HG03565 (cell line): ENCODE measurements around the gene UAP1L1.

Experiments used
- ATAC-seq: cut with Tn5 transposase; IDR thresholded peaks from one replicate; pipeline ENCODE4 v1.9.1; 2021; ENCODE audit warnings: mild to moderate bottlenecking, moderate library complexity; ENCODE audit not compliant: unreplicated experiment

The UAP1L1 gene

DNA sequence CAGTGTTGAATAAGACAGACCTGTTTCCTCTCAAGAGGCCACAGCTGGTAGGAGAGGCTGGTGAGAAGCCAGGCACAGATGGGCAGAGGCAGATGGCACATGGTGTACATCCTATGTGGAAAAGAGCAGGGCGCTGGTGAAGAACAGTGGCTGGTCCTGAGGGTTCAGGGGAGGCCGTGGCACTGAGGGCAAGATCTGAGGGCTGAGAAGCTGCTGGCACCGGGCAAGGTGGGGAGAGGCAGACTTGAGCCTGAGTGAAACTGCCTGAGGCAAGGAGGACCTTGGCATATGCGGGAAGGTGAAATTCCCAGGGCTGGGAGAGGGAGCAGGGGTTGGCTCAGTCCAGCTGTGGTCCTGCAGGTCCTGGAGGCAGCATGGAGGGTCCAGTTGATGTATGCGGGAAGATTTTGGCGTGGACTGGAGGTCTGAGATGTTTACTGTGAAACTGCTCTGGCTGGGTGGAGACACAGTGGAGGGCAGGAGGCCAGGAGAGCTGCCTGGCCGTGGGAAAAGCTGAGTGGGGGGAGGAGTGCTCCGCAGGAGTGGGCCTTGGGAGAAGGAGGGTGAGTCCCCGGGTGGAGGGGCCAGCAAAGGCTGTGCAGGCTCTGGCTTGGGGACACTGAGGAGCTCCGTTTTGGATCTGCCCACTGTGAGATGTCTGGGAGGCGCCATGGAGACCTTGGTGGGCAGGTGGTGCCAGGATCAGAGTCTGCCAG lies 12.1 kb downstream of the UAP1L1 start:
- no peak for ATAC-seq

DNA sequence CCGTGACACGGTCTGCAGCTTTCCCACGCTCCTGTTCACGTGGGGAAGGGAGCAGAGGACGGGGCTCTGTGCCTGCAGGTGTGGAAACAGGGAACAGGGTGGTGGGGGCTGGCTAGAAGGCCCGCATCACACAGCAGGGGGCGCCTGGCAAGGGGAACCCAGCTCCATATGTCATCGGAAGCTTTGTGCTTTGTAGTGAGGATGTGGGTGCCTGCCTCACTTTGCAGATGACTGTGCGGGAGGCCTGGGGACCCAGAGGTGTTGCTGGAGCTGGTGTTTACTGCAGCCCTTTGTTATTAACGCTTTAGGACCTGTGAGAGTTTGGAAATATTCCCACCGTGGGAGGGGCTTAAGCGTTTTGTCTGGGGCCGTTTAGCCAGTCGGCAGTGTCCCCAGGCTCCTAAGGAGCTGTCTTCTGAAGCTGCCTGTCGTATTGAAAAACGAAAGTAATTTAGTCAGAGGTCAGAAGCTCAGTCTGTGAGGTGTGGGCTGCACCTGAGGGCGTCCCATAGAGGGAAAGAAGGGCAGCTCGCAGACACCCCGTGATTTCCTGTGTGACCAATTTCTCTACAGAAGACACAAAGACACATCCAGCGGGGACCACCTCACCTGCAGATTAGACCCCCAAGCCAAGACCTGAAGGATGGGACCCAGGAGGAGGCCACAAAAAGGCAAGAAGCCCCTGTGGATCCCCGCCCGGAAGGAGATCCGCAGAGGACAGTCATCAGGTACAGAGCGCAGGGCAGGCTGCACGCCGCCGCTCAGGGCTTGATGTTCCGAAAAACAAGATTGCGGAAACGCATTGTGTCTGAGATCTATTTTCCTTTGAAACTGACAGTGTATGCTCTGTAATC lies 18.6 kb downstream of the UAP1L1 start:
- ATAC-seq, result peak; percentile 67

GRCh38 chr9:137096785-137097546 lies 19.6 kb downstream of the UAP1L1 start:
- ATAC-seq, result no peak

DNA sequence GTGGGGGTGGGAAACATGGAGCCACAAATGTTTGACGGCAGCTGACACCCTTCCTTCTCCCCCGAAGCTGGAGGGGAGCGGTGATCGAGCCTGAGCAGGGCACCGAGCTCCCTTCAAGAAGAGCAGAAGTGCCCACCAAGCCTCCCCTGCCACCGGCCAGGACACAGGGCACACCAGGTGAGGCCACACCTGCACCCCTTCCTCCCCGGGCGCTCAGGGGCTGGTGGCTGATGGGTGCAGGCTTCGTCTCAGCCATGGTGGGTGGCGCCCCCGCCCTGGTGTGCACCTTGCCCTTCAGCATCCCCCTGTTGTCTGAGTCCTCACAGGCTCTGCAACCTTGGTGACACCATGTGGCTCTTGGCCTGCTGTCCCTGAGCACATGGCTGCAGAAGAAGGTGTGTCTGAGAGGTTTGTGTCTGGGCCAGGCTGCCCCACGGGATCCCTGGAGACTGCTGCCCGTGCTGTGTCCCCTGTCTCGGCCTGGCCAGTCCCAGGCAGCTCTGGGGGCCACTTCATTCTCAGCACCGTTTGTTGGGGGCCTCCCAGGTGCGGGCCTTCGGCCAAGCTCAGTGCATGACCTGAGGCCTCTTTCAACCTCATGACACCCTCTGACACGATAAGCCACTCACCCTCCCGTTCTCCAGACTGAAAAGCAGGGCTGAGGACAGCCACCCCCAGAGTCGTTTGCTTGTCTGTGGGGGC lies 20.6 kb downstream of the UAP1L1 start:
- ATAC-seq, result no peak

DNA sequence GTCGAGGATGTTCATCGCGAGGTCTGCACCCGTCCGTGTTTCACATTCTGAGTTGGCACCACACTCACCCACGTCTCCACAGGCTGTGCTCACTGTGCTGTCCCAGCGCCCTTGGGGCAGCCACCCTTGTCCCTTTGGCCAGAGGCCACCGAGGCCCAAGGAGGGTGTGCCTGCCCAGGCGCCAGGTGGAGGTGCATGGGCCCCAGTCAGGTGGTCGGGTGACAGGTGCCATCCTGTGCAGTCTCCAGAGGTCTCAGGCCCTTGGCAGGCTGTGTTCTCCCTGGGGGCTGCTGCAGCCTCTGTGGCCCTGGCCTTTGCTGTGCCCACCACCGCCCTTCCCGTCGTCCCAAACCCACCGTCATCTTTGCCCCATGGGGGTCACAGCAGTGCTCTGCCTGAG lies 21.9 kb downstream of the UAP1L1 start:
- ATAC-seq, result no peak

- ATAC-seq, result no peak
Measured at GRCh38 chr9:137103206-137103999, 26.1 kb downstream of the UAP1L1 start.

- ATAC-seq, result no peak
Measured at GRCh38 chr9:137105814-137106661, 28.7 kb downstream of the UAP1L1 start.

DNA sequence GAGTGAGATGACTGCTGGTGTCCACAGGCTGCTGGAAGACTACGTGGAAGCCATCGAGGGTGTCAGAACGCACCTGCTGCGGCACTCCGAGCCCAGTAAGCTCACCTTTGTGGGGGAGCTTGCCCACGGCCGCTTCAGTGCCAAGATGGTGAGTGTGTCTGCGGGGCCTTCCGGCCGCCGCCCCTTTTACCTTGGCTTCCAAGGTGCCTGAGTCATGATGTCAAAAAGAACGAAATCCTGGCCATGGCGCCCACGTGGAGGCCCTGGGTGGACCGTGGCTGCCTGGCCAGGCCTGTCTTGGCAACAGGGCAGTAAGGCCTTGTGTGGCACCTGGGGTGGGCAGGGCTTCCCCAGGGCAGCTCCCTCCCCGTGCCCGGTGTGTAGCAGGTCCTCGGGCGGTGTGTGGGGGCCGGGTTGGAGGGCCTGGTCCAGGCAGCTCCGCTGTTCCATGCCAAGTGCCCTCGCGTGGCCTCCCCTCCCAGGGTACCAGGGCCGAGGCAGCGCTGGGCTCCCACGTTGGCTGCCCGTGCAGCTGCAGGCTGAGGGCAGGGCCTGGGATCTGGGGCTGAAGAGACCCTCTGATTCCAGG lies 29.4 kb downstream of the UAP1L1 start:
- ATAC-seq, result no peak

DNA sequence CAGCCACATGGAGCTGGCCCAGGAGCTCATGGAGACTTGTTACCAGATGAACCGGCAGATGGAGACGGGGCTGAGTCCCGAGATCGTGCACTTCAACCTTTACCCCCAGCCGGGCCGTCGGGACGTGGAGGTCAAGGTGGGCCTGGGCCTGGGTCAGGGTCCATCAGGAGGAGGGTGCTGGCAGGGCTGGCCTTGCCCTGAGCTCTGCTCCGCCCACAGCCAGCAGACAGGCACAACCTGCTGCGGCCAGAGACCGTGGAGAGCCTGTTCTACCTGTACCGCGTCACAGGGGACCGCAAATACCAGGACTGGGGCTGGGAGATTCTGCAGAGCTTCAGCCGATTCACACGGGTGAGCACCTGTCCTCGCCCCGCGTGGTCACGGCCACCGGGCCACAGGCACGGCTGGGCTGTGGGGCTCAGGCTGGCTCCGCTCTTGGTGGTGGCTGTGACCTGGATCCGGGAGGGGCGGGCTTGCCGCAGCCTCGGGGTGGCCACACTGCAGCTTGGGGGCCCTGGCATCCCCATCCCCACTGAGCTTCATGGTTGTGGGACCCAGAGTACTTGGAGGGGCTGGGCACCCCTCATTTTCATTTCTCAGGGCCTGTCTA lies 30.1 kb downstream of the UAP1L1 start:
- no peak for ATAC-seq

GRCh38 chr9:137107982-137108381 lies 30.7 kb downstream of the UAP1L1 start:
- no peak for ATAC-seq

DNA sequence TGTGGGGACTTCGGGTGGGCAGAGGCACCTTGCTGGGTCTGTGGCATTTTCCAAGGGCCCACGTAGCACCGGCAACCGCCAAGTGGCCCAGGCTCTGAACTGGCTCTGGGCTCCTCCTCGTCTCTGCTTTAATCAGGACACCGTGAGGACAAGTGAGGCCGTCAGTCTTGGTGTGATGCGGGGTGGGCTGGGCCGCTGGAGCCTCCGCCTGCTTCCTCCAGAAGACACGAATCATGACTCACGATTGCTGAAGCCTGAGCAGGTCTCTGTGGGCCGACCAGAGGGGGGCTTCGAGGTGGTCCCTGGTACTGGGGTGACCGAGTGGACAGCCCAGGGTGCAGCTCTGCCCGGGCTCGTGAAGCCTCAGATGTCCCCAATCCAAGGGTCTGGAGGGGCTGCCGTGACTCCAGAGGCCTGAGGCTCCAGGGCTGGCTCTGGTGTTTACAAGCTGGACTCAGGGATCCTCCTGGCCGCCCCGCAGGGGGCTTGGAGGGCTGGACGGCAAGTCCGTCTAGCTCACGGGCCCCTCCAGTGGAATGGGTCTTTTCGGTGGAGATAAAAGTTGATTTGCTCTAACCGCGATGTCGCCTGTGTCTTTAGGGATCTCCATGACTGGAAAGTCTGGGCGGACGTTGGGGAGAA lies 31.4 kb downstream of the UAP1L1 start:
- no peak for ATAC-seq

DNA sequence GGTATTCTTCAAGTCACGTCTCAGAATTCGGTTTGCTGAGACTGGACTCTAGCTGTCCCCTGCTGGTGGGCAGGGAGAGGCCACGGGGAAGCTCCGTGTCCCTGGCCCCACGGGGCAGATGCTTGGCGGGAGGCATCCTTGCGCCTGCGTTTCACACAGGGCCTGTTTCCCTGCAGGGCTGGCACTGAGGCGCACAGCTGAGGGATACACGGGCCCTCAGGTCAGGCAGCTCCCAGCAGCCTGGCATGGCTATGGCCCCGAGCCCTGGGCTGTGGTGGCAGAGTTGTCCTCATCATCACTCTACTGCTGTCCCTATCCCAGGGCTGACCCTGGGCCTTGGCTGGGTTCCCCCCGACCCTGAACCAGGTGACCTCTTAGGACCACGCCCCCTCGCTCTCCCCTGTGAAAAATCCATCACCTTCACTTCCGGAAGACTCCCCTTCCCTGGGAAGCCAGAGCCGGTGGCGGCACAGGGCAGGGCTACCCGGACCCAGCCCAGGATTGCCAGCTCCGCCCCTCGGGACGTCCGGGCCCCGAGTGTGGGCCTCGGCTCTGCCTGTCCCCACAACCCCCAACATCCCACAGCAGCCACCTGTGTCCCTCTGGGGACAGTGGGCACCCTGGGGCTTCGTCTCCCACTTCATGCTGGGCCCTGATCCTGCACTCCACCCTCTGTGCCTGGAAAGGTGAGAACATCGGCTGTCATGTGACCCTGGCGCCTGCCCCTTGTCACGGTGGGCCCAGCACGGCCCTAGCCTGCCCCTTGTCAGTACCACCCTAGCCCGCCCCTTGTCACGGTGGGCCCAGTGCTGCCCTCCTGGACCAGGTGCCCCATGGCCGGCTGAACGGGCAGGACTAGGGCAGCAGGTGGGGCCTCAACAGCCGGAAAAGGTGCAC lies 32.2 kb downstream of the UAP1L1 start:
- ATAC-seq, result no peak

DNA sequence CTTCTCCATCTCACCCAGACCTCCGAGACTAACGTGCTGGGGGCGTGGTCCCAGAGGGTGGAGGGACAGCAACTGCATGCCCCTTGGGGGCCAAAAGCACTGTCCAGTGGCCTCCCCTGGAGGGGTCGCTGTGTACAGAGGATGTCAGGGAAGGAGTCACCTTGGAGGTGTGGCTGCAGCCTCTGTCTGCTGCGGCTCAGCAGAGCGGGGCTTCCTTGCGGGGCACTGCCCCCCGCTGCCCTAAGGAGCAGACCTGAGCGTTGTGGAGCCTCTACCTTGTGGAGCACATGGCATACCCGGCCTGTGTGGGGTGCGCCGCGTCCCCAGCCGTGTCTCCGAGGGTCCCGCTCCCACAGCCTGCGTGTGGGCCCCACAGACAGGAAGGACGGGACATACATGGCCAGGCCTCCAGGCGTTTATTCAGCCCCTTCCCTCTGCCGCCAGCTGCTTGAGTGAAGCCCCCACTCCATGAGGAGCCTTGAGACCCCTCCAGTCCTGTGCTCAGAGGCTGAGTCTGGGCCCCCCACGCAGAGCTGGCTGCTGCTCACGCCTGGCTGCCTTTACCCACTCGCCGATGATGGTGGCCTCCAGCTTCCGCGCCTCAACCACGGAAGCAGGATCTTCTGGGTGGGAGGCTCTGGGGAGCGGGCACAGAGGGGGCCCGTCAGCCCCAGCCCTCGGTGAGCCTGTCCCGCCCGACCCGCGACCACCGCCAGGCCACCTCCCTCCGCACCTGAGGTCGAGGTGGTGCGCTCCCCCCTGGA lies 33.0 kb downstream of the UAP1L1 start:
- no peak for ATAC-seq

DNA sequence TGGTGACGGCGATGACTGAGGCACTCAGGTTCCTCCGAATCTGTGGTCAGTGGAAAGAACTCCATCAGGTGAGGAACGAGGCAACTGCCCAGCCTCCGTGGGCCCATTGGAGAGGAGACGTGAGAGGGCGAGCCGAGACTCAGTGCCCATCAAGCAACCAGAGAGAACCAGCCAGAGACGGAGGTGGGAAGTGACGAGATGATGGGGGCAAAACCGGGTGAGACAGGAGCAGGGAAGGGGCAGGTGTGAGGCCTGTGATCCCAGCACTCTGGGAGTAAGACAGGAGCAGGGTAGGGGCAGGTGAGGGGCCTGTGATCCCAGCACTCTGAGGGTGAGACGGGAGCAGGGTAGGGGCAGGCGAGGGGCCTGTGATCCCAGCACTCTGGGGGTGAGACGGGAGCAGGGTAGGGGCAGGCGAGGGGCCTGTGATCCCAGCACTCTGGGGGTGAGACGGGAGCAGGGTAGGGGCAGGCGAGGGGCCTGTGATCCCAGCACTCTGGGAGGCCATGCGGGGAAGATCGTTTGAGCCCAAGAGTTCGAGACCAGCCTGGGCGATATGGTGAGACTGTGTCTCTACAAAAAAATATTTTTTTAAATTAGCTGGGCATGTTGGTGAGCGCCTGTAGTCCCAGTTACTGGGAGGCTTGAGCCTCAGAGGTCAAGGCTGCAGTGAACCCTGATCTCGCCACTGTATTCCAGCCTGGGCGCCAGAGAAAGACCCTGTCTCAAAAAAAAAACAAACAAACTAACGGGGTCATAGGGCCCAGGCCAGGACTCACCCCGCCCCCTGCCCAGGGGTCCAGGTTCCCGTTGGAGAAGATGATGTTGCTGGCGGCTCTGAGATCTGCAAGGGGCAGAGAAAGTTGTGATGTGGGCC lies 33.8 kb downstream of the UAP1L1 start:
- ATAC-seq, result no peak
